ENCODE measurements around the gene TBCD. TPM values are rescaled to one million over a fixed set of nuclear protein-coding genes. Genes with fewer than 3 reads are reported as not detected.
A peak's percentile ranks its signal among the peaks of the same experiment; 100 is the strongest.

TBCD gene
- total RNA-seq, 1 experiment from 2014 or later, result 181 TPM

DNA sequence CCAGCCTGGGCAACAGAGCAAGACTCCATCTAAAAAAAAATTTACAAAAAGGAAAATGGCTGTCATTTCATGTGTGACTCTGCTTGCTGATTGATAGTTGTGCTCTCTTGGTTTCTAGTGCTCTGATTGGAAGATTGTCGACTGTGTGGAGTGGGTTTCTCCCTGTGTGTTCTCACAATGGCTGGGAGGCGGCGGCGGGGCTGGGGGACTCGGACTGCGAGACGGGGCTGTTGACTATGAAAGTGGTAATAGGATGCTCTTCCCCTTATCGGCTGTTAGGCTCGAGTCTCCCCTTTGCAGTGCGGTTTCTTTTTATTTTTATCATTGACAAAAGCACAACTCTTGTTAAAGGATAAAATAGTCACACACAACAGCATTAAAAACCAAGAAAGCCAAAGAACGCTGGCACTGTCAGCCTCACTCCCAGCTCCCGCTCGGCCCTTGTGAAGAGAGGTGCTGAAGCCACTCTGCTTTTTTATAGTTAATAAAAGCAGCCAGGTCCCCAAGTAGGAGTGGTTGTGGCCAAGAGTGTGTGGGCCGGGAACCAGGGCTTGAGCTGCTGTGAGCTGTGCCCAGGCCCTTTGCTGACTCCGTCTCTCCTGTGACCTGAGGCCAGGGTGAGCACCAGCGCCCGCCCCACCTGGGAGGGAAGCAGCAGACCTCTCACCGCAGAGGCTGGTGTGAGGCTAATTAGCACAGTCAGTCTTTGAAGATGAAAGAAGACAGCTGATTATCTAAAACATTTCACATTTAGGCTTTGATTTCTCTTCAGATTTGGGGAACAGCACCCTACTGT lies 36.5 kb downstream of the TBCD start:
- H3K4me3 ChIP-seq, result no peak overlapping the region
- H3K36me3 ChIP-seq, result peaks cover 30% of the 10 kb centered on the region
- no peak overlapping the region for H3K27ac ChIP-seq
- no peaks in the 10 kb centered on the region for H3K27me3 ChIP-seq
- no peak for DNase-seq
- H3K9me3 ChIP-seq (replicated peaks), result no peaks in the 10 kb centered on the region
- no peaks in the 10 kb centered on the region; the same call in 1 of the 2 replicates for H3K4me1 ChIP-seq

DNA sequence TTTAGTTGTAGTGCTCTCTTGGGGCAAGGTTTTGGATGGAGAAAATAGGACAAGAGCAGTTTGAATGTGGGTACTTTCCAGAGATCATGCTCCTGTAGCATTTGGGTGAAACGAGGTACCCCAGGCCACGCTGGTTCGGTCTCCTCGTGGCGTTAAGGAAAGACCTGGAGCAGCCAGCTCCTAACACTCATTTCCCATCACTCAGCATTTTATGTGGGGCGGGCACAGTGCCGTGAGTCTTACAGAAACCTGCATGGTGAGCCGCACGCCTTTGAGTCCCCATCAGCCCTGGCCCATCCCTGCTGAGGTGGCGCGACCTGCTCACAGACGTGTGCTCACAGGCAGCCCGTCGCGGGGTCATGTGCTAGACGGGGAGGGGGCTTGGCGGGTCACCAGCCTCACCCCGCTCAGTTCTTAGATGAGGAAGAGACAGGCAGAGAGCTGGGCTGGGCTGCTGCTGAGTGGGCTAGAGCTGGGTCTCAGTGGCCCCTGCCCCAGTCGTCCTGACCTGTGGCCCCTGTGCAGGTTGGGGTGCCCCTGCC lies 37.3 kb downstream of the TBCD start:
- peaks cover 7% of the 10 kb centered on the region for H3K4me1 ChIP-seq
- H3K36me3 ChIP-seq, result peaks cover 23% of the 10 kb centered on the region
- H3K4me3 ChIP-seq, result no peak overlapping the region
- no peak overlapping the region for H3K27ac ChIP-seq
- no peaks in the 10 kb centered on the region for H3K9me3 ChIP-seq (replicated peaks)
- DNase-seq, result no peak
- no peaks in the 10 kb centered on the region for H3K27me3 ChIP-seq

DNA sequence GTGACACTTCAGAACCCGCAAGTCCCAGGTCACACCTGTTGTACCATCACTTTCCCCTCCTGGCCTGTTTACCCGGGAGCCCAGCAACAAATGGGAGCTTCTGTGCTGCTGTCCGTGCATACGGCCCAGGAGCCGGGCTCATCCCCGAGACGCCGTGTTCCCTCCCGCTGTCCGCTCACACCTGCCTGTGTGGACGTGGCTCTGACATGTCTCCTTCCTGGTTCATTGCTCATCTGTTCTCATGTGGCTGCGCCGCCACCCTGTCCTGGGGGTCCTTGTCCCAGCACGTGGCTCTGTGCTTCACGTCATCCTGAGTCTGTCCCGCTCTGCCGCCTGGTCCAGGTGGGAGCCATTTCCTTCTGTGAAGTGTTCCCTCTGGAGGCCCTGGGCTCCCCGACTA lies 37.9 kb downstream of the TBCD start:
- Histone ChIP-seq H3K36me3 (peaks cover 17% of the 10 kb centered on the region; the same call in 1 of the 2 replicates), H3K27ac (no peak overlapping the region), H3K4me3 (no peak overlapping the region), H3K27me3 (no peaks in the 10 kb centered on the region), H3K4me1 (peaks cover 14% of the 10 kb centered on the region), H3K9me3 (replicated peaks) (no peaks in the 10 kb centered on the region)
- no peak for DNase-seq

DNA sequence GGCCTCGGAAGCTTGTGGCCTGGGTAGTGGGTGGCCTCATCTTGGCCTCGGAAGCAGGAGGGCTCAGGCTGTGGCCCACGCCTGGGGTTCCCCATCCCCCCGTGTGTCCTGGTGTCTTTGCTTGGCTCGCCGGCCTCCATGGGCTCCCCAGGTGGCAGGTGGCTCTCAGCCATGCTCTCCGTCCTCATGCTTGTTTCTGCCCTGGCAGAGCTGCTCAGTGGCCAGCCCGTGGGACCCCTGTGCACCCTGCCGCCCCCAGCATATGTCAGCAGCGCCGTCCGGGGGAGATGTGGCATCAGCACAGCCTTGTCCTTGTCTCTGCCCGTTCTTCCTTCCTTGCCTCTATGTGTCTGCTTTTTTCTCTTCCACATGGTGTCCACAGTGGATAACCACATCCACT lies 38.5 kb downstream of the TBCD start:
- Histone ChIP-seq H3K27ac (no peak overlapping the region), H3K4me1 (peaks cover 15% of the 10 kb centered on the region), H3K4me3 (no peak overlapping the region), H3K36me3 (peaks cover 18% of the 10 kb centered on the region; the same call in 1 of the 2 replicates), H3K9me3 (replicated peaks) (no peaks in the 10 kb centered on the region), H3K27me3 (no peaks in the 10 kb centered on the region)
- no peak for DNase-seq

DNA sequence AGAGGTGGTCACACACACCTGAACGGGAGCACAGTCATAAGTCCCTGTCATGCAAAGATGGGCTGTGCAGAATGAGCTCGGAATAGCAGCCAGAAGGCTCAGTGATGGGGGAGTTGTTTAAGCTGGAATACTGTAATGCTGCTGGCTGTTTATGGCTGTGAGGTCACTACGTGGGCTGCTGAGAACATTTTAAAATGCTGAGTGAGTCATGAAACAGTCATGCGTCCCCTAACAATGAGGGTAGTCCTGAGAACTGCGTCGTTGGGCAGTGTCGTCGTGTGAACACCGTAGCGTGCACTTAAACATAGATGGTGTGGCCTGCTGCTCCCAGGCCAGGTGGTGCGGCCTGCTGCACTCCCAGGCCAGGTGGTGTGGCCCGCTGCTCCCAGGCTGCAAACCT lies 39.7 kb downstream of the TBCD start:
- Histone ChIP-seq H3K27me3 (no peaks in the 10 kb centered on the region), H3K4me3 (no peak overlapping the region), H3K36me3 (peaks cover 19% of the 10 kb centered on the region; the same call in 1 of the 2 replicates), H3K9me3 (replicated peaks) (no peaks in the 10 kb centered on the region), H3K4me1 (peaks cover 15% of the 10 kb centered on the region), H3K27ac (no peak overlapping the region)
- DNase-seq, result no peak

DNA sequence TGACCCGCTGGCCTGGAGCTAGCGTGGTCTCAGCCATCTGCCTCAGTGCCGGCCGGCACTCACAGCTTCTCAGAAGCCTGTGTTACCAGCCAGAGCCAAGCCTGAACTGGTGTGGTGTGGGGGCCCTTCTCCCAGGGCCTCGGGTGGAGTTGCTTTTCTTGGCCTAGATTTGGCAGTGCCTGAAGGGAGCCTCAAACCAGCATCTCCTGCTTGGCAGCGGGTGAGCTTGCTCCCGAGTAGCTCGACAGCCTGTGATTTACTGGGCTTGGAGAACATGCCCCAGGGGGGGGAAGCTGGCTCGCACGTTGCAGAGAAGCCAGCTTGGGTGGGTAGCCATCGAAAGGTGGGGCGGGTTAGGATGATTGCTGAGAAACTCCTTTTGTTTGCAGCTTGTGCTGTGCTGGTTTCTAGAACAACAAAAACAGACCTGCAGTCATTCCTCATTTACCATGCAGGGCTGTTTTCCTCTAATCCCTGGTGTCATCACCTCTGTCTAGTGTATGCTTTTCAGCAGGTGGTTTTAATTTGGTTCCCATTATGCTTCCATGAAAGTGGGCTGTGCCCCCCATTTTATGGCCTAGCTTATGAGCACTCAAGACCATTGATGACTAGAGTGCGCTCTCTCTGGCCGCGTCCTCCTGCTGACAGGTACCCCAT lies 42.2 kb downstream of the TBCD start:
- Histone ChIP-seq H3K4me3 (no peak overlapping the region), H3K9me3 (replicated peaks) (no peaks in the 10 kb centered on the region), H3K4me1 (peaks cover 15% of the 10 kb centered on the region), H3K27me3 (no peaks in the 10 kb centered on the region), H3K27ac (peak overlapping the region; percentile 6), H3K36me3 (peaks cover 30% of the 10 kb centered on the region)
- DNase-seq, result peak; percentile 40 to 79

DNA sequence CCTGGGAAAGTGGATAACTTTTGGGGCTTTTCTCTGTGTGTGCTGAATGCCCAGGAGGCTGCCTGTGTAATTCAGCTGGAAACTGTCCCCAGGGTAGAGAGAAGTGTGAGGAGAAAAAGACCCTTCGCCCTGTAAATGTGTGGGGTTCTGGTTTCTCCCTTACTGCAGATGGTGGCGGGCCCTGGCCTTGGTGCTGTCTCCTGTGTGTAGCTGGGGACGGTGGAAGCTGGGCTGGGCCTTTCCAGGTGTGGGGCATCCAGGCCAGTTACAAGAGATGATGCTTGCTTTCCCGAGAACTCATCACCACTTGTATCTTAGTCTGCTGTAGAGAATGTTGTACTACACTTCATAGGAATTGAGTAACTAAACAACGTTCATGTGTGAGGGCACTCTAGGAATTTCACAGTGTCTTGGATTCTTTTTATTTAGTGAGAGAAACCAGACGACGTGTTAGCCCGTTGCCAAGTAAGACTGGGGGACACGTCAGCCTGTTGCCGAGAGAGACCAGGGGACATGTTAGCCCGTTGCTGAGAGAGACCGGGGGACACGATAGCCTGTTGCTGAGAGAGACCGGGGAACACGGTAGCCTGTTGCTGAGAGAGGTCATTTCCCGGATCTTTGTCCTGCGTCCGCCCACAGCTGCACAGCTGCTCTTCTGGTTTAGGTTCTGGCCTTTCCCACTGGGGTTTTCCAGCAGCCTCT lies 43.1 kb downstream of the TBCD start:
- no peak for DNase-seq
- no peaks in the 10 kb centered on the region for H3K27me3 ChIP-seq
- no peak overlapping the region for H3K4me3 ChIP-seq
- H3K4me1 ChIP-seq, result peaks cover 15% of the 10 kb centered on the region
- no peaks in the 10 kb centered on the region for H3K9me3 ChIP-seq (replicated peaks)
- H3K27ac ChIP-seq, result peak overlapping the region; percentile 6
- H3K36me3 ChIP-seq, result peaks cover 39% of the 10 kb centered on the region

DNA sequence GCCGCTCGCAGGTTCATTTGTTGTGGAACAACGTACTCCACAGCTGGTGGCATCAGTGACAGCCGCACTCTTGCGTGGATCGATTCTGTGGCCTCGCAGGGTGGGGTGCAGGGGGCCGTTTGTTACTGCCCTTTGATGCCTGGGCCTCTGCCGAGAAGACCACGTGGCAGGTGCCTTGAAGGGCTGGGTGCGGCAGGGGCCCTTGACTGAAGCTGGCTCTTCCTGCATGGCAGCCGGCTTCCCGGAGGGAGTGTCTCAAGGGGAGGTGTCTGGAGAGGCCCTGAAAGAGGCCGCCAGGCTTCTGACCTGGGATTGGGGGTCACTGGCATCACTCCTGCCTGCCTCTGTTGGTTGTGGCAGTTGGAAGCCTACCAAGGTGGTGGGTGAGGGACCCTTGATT lies 43.8 kb downstream of the TBCD start:
- no peak overlapping the region for H3K4me3 ChIP-seq
- H3K4me1 ChIP-seq, result peaks cover 15% of the 10 kb centered on the region
- H3K36me3 ChIP-seq, result peaks cover 45% of the 10 kb centered on the region
- no peaks in the 10 kb centered on the region for H3K27me3 ChIP-seq
- H3K27ac ChIP-seq, result no peak overlapping the region
- no peaks in the 10 kb centered on the region for H3K9me3 ChIP-seq (replicated peaks)
- no peak for DNase-seq

DNA sequence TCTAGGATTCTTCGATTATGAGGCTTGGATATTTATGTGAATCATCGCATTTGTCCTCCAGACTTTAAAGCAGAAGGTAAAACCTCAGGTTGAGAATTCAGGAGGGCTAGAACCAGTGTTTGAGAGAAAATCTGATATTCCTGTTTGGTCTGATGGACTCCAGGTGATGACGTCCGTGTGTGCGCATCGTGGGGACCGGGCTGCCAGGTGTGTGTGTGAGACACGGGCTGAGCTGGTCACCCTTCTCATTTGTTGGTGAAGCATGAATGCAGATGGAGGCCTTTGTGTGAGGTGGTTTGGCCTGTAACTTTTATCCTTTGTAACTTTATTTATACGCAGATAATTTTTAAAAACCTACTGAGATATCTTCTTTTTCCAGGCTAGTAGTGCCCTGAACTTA lies 45.2 kb downstream of the TBCD start:
- peaks cover 47% of the 10 kb centered on the region for H3K36me3 ChIP-seq
- no peaks in the 10 kb centered on the region for H3K27me3 ChIP-seq
- no peak overlapping the region for H3K27ac ChIP-seq
- no peaks in the 10 kb centered on the region for H3K9me3 ChIP-seq (replicated peaks)
- H3K4me1 ChIP-seq, result peaks cover 15% of the 10 kb centered on the region
- no peak overlapping the region for H3K4me3 ChIP-seq
- no peak for DNase-seq

DNA sequence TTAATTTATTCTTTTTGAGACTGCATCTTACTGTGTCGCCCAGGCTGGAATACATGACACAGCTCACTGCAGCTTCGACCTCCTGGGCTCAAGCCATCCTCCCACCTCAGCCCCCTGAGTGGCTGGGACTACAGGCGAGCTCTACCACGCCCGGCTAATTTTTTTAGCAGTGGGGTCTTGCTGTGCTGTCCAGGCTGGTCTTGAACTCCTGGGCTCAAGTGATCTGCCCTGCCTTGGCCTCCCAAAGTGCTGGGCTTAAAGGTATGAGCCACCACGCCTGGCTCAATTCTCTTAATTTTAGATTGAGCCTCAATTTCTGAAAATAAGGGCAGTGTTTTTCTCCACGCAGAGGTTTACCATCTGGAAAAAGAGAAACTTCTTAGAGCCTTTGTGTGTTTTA lies 46.9 kb downstream of the TBCD start:
- DNase-seq, result no peak

DNA sequence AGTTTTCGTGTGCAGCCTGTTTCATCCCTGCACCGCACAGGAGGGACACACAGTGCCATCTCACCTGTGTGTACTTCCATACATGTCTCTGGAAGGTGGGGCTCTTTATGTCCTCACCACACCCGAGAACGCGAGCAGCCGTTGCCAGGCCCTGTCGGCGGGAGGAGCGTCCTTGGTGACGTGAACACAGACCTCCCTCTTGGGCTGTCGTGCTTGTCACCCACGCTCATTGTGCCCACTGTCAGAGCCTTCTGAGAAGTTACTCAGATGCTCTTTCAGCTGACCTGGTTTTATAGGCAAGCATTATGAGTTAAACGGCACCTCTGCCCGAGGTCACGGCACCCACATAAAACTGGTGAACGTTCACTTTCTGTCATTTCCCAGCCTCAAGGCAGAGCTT lies 47.7 kb downstream of the TBCD start:
- Histone ChIP-seq H3K4me1 (peaks cover 6% of the 10 kb centered on the region), H3K27ac (no peak overlapping the region), H3K27me3 (no peaks in the 10 kb centered on the region), H3K9me3 (replicated peaks) (no peaks in the 10 kb centered on the region), H3K36me3 (peaks cover 49% of the 10 kb centered on the region), H3K4me3 (no peak overlapping the region)
- no peak for DNase-seq

More for the DNA sequence above, 46.9 kb downstream of the TBCD start:
- no peak overlapping the region for H3K27ac ChIP-seq
- H3K9me3 ChIP-seq (replicated peaks), result no peaks in the 10 kb centered on the region
- peaks cover 12% of the 10 kb centered on the region for H3K4me1 ChIP-seq
- H3K36me3 ChIP-seq, result peaks cover 49% of the 10 kb centered on the region
- H3K4me3 ChIP-seq, result no peak overlapping the region
- no peaks in the 10 kb centered on the region for H3K27me3 ChIP-seq

DNA sequence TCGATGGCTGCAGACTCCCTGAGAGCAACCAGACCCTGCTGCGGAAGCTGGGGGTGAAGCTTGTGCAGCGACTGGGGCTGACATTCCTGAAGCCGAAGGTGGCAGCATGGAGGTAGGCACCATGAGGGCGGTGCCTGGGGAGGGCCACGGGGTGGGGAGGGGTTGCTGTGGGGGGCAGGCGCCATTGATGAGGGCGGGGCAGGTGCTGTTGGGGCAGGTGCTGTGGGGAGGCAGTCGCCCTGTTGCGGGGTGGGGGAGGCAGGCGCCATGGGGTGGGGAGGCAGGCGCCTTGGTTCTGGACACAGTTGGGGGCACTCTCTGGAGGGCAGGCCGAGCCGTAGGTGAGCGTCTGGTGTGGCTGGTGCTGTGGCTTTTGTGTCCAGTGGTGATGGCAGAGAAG lies 49.0 kb downstream of the TBCD start:
- Histone ChIP-seq H3K9me3 (replicated peaks) (no peaks in the 10 kb centered on the region), H3K36me3 (peaks cover 48% of the 10 kb centered on the region), H3K27me3 (no peaks in the 10 kb centered on the region), H3K4me1 (peaks cover 3% of the 10 kb centered on the region; the same call in 1 of the 2 replicates), H3K27ac (no peak overlapping the region), H3K4me3 (no peak overlapping the region)
- DNase-seq, result no peak

DNA sequence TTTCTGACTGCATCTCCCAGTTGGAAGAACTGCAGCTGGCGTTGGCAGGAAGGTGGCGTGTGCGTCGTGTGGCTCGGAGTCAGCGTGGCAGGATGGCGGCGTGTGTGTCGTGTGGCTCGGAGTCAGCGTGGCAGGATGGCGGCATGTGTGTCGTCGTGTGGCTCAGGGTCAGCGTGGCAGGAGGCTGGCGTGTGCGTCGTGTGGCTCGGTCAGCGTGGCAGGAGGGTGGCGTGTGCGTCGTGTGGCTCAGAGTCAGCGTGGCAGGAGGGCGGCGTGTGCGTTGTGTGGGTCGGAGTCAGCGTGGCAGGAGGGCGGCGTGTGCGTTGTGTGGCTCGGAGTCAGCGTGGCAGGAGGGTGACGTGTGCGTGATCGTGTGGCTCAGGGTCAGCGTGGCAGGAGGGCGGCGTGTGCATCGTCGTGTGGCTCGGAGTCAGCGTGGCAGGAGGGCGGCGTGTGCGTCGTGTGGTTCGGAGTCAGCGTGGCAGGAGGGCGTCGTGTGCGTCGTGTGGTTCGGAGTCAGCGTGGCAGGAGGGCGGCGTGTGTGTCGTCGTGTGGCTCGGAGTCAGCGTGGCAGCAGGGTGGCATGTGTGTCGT lies 49.6 kb downstream of the TBCD start:
- Histone ChIP-seq H3K27ac (no peak overlapping the region), H3K4me1 (peaks cover 4% of the 10 kb centered on the region; the same call in 1 of the 2 replicates), H3K9me3 (replicated peaks) (no peaks in the 10 kb centered on the region), H3K4me3 (no peak overlapping the region), H3K36me3 (peaks cover 54% of the 10 kb centered on the region), H3K27me3 (no peaks in the 10 kb centered on the region)
- DNase-seq, result no peak

DNA sequence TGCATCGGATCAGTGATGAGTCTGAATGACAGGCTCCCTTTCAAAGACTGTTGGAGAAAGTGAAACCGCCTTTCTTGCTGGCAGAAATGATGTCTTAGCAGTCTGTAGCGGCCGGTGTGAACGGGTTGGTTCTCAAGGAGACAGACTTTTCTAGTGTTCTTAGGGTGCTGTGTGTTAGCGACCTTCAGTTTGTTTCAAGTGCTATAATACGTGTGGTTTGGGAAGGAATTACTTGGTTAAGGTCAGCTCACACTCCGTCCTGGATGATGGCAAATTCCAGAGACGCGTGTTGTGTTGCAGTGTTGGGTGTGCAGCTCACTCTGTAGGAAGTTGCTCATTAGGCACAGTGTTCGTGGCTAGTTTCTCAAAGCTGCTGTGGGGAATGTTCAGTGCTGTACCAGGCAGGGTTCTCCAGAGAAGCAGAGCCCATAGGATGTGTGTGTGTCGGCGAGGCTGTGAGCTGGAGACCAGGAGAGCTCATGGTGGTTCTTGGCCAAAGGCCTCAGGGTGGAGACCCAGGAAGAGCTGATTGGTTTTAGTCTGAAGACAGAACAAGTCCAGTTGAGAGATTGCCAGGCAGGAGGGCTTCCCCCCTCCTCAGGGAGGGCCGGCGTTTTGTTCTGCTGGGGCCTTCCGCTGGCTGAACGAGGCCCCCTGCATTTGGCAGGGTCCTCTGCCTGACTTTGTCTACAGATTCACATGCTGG lies 50.4 kb downstream of the TBCD start:
- H3K9me3 ChIP-seq (replicated peaks), result no peaks in the 10 kb centered on the region
- no peak for DNase-seq
- no peaks in the 10 kb centered on the region for H3K27me3 ChIP-seq
- peaks cover 12% of the 10 kb centered on the region; the same call in 1 of the 2 replicates for H3K4me1 ChIP-seq
- H3K4me3 ChIP-seq, result no peak overlapping the region
- no peak overlapping the region for H3K27ac ChIP-seq
- peaks cover 50% of the 10 kb centered on the region for H3K36me3 ChIP-seq

Measured in SJCRH30 (cell line).